Suppressor macrophage treated with lipopolysaccharide for 1 hour (primary cell): Measurements from ENCODE around the gene MAEA.

ENCODE experiments used
- DNase-seq, 3 donors: peaks; one replicate each; pipeline ENCODE4 v3.0.0-alpha.2; 2020 to 2022

Gene MAEA

DNA sequence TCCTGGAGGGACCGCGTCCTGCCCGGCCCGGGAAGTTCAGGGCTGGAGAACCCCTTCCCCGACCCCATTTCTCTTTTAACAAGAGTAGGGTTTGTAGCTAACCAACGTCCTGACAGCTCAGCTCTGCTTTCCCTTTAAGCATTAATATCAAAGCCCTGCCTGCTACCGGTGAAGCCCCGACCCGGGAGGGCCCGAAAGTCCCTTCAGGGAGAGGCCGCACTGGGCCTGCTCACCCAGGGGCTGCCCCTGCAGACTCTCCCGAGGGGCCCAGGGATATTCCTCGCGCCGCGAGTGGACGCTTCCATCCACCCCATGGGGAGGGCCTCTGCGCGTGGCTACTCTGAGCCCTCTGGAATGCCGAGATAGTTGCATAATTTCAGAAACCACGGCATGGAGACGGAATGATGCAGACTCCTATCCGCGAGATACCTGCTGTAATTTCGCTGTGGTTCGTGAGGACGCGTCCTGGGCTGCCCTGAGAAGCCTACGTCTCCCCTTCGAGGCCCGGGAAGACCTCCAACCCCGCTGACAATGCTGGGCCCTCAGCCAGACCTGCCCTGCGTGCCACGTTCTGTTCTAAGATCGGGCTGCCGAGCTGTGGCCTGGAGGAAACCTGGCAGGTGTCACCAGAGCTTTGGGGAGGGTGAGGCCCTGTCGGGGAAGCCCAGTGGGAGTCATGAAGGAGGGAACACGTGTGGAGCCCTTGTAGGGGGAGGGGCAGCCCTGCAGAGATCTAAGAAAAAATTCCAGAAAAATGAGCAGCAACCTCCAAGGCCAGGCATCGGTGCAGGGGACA is 39.8 kb upstream of the MAEA start:
- peak; percentile 66 to 78 (median 76) for DNase-seq

DNA sequence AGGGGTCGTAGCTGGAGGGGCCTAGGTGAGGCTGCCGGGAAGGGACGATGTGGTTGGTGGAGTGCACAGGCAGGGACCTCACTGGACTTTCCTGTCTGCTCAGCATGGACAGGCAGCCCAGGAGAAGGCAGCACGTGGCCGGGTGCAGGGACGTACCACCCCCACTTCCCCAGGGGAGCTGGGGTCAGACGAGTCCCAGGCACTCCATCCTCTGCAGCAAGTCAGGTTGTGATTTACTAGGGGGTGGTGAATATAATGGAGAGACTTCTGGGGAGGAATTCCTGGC is 39.2 kb upstream of the MAEA start:
- no peak for DNase-seq

DNA sequence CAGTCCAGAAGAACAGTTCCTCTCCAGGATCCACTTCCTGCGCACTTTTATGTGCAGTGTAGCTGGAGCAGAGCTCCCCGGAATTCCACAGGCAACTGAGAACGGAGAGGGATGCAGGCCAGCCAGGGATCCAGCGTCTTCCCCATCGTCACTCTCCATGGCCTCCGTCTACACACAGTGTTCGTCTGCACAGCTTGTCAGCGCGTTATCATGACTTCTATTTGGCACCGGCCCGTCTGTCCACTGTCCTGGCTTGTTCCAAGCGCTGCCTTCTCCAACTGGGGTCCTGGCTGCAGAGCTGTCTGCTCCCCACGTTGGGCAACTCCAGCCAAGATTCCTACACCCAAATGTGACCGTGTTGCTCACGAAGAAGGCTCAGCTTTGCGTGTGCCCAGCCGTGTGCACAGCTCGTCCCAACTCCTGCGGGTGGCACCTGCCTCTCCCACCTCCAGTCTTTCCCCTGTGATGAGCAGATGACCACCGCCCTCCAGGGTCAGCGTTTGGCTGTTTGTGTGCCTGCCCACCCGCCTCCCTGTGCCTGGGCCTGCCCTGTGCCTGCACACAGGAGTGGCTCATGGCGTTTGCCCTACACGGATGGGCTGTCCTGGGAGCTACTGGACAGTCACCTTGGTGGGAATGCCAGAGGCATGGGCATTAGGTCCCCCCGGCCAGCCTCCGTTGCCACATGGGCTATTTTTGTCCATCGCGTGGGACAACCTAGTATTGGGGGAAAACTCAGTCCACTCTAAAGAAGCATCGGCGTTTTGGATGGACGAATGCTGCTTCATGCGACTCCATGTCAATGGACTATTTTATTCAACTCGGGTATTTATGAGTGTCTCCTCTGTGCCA is 38.5 kb upstream of the MAEA start:
- DNase-seq: no peak

DNA sequence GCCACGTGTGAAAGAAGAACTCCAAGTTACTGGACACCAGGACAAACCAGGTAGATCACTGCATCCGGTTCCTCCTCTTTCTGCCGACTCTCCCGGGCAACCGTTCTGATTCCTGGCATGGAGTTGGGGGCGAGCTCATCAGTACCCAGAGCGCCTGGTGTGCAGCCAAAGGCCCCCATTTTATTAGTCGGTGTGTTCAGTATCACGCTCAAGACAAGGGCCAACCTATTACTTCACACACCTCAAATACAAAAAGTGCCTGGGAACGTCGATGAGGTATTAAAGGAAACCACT is 38.0 kb upstream of the MAEA start:
- no peak for DNase-seq

DNA sequence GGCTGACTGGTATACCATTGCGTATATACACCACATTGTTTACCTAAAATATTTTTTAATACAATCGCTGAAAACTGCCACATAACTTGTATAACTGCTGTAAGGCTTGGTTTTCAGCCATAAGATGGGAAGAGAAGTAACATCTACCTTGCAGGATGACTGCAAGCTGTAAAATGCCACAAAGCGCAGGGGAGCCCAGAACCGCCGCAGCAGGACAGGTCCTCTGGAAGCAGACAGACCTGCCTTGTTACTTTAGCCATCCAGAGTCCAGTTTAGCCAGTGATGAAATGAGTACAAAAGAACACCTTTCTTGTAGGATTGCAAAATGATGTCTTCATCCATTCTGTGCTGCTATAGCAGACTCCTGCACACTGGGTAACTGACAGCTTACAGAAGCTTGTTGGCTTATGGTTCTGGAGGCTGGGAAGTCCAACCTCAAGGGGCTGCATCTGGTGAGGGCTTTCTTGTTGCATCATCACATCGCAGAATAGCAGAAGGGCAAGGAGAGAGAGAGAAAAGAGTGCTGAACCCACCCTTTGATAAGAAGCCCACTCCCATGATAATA is 36.7 kb upstream of the MAEA start:
- no peak for DNase-seq

DNA sequence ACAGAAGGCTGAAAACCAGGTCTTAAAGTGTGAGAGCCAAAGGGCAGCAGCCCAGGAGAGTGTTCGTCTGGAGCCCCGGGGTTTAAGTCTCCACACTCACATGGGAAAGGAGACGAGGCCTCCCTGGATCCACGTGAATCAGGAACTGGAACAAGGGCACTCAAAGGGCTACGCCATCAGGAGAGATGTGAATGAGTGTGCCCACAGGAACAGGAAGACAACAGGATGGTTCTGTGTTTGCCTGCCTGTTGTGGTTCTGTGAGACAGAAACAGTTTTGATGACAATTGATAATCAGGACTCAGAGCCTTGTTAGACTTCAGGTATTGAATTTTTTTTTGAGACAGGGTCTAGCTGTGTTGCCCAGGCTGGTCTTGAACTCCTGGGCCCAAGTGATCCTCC is 35.9 kb upstream of the MAEA start:
- DNase-seq: no peak

DNA sequence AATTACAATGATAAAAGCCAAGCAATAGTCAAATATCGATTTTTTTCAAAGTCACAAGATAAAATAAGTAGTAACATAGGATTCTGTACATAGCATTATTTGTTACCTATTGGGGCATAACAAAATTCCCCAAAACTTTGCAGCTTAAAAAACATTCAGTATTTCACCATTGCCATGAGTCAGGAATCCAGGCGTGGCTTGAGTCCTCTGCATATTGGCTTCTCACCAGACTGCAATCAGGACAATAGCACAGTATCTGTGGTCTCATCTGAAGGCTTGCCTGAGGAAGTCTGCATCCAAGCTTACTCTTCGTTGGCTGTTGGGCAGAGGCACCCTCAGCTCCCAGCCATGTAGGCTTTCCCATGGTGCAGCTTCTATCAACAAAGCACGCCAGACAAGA is 34.5 kb upstream of the MAEA start:
- DNase-seq: peak in 2 of 3 donors; percentile 46 to 55

DNA sequence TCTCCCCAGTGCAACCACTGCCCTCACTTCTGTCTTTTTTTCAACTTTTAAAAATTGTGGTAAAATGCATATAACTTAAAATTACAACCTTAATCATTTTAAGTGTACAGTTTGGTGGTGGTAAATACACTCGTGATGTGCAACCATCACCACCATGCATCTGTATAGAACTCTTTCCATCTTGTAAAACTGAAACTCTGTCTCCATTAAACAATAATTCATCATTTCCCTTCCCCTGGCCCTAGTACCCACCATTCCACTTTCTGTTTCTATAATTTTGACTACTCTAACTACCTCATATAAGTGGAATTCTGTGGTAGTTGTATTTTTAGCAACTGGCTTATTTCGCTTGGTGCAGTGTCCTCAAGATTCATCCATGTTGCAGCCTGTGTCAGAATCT is 34.0 kb upstream of the MAEA start:
- no peak for DNase-seq

DNA sequence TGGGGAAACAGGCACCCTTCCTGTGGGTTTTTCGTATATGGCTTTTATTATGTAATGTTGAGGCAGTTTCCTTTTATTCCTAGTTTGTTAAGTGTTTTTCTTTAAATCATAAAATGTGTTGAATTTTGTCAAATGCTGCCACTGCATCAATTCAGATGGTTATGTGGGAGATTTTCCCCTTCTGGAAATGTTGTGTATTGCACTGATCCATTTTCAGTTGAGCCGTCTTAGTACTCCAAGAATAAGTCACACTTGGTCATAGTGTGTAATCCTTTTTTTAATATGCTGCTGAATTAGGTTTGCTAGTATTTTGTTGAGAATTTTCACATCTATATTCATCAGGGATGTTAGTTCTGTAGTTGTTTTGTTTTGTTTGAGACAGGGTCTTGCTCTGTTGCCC is 31.2 kb upstream of the MAEA start:
- no peak for DNase-seq

DNA sequence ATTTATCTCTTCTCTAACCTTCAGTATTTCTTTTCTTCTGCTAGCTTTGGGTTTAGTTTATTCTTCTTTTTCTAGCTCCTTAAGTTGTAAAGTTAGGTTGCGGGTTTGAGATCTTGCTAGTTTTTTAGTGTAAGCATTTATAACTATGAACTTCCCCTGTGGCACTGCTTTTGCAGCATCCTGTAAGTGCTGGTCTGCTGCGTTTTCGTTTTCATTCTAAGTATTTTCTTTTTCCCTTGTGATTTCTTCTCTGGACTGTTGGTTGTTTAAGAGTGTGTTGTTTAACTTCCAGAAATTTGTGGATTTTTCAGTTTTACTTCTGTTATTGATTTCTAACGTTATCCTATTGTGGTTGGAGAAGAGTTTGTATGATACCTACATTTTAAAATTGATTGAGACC is 29.7 kb upstream of the MAEA start:
- no peak for DNase-seq

DNA sequence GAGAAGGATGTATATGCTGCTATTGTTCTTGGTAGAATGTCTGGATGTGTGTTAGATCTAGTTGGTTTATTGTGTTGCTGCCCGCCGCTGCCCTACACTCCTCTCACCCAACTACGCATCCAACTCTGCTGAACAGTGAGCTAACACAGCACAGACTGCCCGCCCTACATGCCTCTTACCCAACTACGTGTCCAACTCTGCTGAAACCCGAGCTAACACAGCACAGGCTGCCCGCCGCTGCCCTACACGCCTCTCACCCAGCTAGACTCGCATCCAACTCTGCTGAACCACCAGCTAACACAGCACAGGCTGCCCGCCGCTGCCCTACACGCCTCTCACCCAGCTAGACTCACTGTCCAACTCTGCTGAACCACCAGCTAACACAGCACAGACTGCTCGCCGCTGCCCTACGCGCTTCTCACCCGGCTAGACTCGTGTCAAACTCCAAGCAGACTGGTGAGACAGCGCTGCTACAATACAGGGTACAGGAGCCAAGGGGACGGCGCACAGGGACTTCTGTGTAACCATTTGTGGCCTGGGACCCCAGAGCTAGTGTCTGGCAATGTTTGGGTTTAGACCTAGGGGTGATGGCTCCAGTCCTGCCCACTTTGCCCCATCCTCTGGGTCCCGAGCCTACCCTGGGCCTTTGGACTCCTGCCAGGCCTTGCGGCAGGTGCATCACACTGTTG is 29.1 kb upstream of the MAEA start:
- DNase-seq: no peak

DNA sequence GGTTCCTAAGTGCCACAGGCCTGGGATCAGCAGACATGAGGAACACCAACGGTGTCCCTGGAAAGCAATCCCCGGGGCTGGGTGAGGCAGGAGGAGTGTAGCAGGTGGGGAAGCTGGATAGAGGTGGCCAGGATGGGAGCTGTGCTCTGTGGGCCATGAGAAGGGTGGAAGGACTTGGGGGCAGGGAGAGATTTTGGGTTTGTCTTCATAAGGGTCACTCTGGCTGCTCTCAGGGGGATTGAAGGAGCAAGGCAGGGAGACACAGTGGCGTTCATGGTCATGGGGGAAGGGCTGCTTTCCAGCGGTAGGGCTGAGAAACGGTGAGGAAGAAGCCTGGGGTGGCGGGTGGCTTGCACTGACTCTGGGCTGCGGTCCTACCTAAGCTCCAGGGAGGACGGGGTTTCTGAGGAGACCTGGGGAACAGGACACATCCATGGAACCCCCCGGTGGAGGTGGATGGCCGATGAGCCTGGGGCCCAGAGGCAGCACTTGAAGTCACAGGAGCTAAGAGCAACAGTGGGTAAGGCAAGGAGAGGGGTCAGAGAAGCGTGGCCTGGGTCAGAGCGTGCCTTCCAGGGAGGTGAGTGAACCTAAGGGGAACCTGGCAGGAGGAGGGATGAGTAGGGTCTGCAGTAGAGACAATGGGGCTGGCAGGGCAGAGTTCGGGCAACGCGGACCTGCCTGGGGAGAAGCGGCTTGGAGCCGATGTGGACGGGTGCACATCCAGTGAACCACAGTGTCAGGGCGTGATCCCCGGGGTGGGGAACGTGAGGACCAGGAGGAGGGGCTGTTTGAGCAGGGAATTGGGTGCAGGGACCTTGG is 28.4 kb upstream of the MAEA start:
- no peak for DNase-seq

DNA sequence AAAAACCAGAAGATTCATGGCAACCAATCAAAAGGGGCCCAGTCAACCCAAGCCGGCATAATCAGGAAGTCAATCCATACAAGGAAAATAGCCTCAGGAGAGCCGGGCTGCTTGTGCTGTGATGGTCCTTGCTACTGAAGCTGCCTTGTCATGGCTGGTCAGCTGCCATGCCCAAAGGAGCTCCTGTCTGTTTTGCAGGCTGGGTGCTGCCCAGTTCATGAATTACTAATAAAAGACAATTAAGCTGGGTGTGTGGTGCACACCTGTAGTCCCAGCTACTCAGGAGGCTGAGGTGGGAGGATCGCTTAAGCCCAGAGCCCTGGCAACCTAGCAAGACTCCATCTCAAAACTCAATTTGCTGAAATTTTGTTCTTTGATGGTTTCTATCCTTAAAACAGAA is 24.7 kb upstream of the MAEA start:
- no peak for DNase-seq

DNA sequence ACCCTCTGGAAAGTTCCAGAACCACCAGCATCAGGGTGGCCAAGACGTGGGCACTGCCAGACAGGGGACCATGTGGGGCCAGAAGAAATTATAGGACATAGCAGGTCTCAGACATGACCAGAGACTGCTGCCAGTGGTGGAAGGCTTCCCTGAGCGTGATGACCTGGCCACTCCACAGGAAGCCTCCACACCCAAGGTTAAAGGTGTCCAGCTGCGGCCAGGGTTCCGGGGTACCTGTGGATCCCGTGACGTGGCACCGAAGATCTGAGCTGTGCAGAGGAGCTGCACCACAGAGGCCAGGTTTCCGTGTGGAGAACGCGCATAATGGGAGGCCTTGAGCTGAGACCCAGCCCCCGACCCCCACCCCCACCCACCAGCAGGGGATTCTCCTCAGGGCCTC is 24.3 kb upstream of the MAEA start:
- DNase-seq: no peak

DNA sequence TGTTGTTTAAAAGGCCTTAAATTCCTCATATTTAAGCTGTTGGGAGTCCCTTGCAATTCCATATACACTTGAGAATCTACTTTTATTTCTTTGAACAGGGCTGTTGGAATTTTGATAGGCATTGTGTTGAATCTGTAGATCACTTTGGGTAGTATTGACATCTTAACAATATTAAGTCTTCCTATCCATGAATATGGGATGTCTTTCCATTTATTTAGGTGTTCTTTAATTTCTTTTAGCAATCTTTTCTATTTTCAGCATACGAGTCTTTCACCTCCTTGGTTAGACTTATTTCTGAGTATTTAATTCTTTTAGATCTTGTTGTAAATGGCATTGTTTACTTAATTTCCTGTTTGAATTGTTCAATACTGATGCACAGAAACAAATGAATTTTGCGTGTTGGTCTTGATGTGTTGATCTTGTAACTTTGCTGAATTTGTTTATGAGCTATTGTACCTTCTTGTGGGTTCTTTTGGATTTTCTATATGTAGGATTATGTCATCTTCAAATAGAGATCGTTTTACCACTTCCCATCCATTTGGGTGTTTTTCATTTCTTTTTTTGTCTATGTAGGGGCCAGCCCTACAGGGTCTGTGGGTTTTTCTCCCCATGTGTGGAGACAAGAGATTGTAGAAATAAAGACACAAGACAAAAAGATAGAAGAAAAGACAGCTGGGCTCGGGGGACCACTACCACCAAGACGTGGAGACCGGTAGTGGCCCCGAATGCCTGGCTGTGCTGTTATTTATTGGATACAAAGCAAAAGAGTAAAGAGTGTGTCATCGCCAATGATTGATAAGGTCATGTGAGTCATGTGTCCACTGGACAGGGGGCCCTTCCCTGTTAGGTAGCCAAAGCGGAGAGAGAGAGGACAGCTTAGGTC is 22.6 kb upstream of the MAEA start:
- DNase-seq: no peak

DNA sequence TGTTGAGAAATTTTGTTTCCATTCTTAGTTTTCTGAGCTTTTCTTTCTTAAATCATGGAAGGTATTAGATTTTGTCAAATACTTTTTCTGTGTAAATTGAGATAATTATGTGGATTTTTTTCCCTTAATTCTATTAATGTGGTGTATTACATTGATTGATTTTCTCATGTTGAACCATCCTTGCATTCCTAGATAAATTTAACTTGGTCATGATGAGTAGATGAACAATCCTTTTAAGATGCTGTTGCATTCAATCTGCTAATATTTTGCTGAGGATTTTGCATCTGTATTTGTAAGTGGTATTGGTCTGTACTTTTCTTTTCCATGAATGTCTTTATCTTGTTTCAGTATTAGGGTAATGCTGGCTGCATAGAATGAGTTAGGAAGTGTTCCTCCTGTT is 20.5 kb upstream of the MAEA start:
- DNase-seq: no peak

DNA sequence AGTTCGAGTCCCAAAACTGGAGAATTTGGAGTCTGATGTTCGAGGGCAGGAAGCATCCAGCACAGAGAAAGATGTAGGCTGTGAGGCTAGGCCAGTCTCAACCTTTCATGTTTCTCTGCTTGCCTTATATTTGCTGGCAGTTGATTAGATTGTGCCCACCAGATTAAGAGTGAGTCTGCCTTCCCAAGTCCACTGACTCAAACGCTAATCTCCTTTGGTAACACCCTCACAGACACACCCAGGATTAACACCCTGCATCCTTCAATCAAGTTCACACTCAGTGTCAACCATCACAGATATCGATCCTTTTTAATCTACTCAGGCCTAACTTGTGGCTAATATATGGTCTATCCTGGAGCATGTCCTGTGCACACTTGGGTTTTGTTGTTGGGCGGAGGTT is 18.0 kb upstream of the MAEA start:
- no peak for DNase-seq

DNA sequence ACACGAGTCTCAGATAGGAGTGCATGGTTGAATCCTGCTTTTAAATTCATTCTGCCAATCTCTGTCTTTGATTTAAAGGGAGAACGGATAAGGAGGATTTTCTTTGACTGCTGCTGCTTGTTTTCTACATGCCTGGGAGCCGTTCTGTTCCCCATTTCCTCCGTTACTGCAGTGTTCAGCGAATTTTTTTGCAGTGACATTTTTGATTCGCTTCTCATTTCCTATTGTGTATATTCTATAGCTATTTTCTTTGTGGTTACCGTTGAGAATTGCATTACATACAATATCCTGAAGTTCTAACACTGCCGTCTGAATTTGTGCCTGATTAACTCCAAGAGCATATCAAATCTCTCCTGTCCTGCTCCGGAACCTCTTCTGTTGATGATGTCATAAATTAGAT is 14.8 kb upstream of the MAEA start:
- DNase-seq: no peak

DNA sequence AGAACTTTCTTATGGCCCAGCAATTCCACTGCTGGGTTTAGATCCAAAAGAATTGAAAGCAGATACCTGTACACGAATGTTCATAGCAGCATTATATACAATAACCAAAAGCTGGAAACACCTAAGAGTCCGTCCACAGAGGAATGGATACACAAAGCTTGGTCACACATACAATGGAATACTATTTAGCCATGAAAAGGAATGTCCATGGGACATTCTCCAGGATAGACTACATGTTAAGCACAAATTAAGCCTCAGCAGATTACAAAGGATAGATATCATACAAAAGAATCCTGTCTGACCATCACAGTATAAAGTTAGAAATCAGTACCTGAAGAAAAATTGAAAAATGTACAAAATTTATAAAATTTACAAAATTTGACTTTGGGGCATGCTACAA is 12.7 kb upstream of the MAEA start:
- no peak for DNase-seq

DNA sequence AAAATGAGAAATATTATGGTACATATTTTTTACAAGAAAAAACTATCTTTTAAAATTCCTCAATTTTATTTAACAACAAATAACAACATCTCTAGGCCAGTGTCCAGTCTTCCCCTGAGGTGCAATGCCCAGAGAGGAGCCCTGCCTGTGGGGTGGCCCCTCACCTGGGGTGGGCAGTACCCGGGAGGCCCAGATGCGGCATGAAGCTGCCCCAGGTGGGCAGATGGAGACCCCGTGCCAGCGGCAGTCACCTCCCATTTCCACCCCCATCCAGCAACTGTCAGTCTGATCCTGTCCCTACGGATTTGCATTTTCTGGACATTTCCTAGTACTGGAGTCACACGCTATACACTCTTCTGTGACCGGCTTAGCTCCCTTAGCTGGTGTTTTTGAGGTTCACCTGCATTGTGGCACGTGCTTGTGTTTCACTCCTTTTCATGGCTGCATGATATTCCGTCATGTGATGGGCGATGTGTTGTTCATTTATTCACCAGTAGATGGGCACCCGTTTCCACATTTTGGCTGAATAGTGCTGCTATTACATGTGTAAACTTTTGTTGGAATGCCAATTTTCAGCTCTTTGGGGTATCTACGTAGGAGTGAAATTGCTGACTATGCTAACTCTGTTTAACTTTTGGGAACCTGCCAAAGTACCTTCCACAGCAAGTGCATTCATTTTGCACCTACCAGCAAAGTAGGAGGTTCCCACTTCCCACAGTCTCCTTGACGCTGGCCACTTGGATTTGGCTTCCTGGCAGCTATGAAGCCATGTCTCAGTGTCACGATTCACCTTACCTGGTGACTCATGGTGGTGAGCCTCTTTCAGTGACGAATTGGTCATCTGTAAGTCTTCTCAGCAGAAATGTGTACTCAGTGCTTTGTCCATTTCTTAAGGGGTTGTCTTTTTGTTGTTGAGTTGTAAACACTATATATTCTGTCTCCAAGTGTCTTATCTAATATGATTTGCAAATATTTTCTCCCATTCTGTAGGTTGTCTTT is 11.7 kb upstream of the MAEA start:
- peak in 2 of 3 donors; percentile 37 to 49 for DNase-seq

DNA sequence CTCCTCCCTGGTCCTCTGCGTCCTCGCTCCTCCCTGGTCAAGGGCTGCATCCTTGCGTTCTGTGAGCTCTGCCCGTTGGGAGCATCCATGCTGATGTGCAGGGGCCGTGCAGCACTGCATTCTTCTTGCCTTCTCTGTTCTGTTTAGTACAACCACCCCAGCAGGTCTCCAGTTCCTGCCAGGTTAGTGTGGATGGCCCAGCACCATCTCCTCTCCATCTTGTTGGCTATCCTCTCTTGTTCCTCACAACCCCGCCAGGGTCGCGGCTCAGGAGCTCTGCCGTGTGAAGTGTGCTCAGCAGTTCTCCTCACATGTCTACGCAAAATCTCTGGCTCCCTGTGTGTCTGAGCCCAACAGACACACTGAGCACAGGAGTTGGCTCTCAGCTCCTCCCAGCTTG is 10.4 kb upstream of the MAEA start:
- DNase-seq: no peak
